Nephron (organoid): ENCODE results near the gene MAML2.

Experiments used
- H3K27ac Mint-ChIP-seq, 3 experiments: 2 replicates each; pipeline ENCODE4 v1.8.0; 2020; ENCODE audit warnings: mixed read lengths in 3 of 3, mild to moderate bottlenecking in 2 of 3, moderate library complexity in 1 of 3
- H3K27me3 Mint-ChIP-seq: 2 replicates; pipeline ENCODE4 v1.8.0; 2021; ENCODE audit warnings: low read depth, mild to moderate bottlenecking, moderate library complexity, mixed read lengths
- H3K36me3 Mint-ChIP-seq: 2 replicates; pipeline ENCODE4 v1.8.0; 2020; ENCODE audit warnings: low read depth, mixed read lengths
- H3K4me1 Mint-ChIP-seq: 2 replicates; pipeline ENCODE4 v1.8.0; 2020; ENCODE audit warnings: mixed read lengths
- H3K4me3 Mint-ChIP-seq, 3 experiments: 2 replicates each; pipeline ENCODE4 v1.8.0; 2020; ENCODE audit warnings: mild to moderate bottlenecking in 3 of 3, mixed read lengths in 3 of 3, moderate library complexity in 2 of 3
- H3K9me3 Mint-ChIP-seq: 2 replicates; pipeline ENCODE4 v1.8.0; 2020; ENCODE audit warnings: mixed read lengths
- CTCF ChIP-seq, 3 experiments: fragments of 200-600 bp; sonication (generic); IDR thresholded peaks; one replicate each; pipeline ENCODE4 v1.5.0; 2021; ENCODE audit warnings: antibody characterized with exemption in 3 of 3; ENCODE audit not compliant: unreplicated experiment in 3 of 3

The MAML2 gene

GRCh38 chr11:96037405-96037949, 305.5 kb downstream of the MAML2 start:
- Mint-ChIP-seq H3K4me3 (no peak overlapping the region), H3K9me3 (no peaks in the 10 kb centered on the region), H3K27ac (peak overlapping the region; percentile 3 to 80 (median 6)), H3K4me1 (peaks cover 54% of the 10 kb centered on the region), H3K36me3 (peaks cover 15% of the 10 kb centered on the region), H3K27me3 (no peaks in the 10 kb centered on the region)
- TF ChIP-seq CTCF (IDR thresholded peaks at IDR 0.05; ENCODE audit: unreplicated experiment in 3 of 3): no peak

GRCh38 chr11:96036863-96037262, 306.1 kb downstream of the MAML2 start:
- no peaks in the 10 kb centered on the region for H3K27me3 Mint-ChIP-seq
- no peak overlapping the region for H3K4me3 Mint-ChIP-seq
- no peaks in the 10 kb centered on the region for H3K9me3 Mint-ChIP-seq
- peak overlapping the region in 2 of 3 experiments; percentile 3 to 80 for H3K27ac Mint-ChIP-seq
- H3K36me3 Mint-ChIP-seq: peaks cover 11% of the 10 kb centered on the region
- peaks cover 54% of the 10 kb centered on the region for H3K4me1 Mint-ChIP-seq
- no peak for TF ChIP-seq CTCF (IDR thresholded peaks at IDR 0.05; ENCODE audit: unreplicated experiment in 3 of 3)

GRCh38 chr11:96035740-96036078, 307.3 kb downstream of the MAML2 start:
- Mint-ChIP-seq H3K4me3 (no peak overlapping the region), H3K27ac (peak overlapping the region in 2 of 3 experiments; percentile 6 to 80), H3K36me3 (peaks cover 11% of the 10 kb centered on the region), H3K9me3 (no peaks in the 10 kb centered on the region), H3K27me3 (no peaks in the 10 kb centered on the region), H3K4me1 (peaks cover 54% of the 10 kb centered on the region)
- no peak for TF ChIP-seq CTCF (IDR thresholded peaks at IDR 0.05; ENCODE audit: unreplicated experiment in 3 of 3)

GRCh38 chr11:96035031-96035739, 307.8 kb downstream of the MAML2 start:
- Mint-ChIP-seq H3K36me3 (peaks cover 11% of the 10 kb centered on the region), H3K4me1 (peaks cover 54% of the 10 kb centered on the region), H3K9me3 (no peaks in the 10 kb centered on the region), H3K4me3 (no peak overlapping the region), H3K27ac (peak overlapping the region in 2 of 3 experiments; percentile 6 to 80), H3K27me3 (no peaks in the 10 kb centered on the region)
- TF ChIP-seq CTCF (IDR thresholded peaks at IDR 0.05; ENCODE audit: unreplicated experiment in 3 of 3): no peak

GRCh38 chr11:96033599-96033998, 309.4 kb downstream of the MAML2 start:
- H3K27me3 Mint-ChIP-seq: no peaks in the 10 kb centered on the region
- peak overlapping the region; percentile 17 to 80 (median 26) for H3K27ac Mint-ChIP-seq
- no peak for TF ChIP-seq CTCF (IDR thresholded peaks at IDR 0.05; ENCODE audit: unreplicated experiment in 3 of 3)
- peaks cover 11% of the 10 kb centered on the region for H3K36me3 Mint-ChIP-seq
- peaks cover 52% of the 10 kb centered on the region for H3K4me1 Mint-ChIP-seq
- H3K4me3 Mint-ChIP-seq: no peak overlapping the region
- no peaks in the 10 kb centered on the region for H3K9me3 Mint-ChIP-seq

- Mint-ChIP-seq H3K4me3 (no peak overlapping the region), H3K36me3 (peaks cover 11% of the 10 kb centered on the region), H3K27me3 (no peaks in the 10 kb centered on the region), H3K27ac (peak overlapping the region; percentile 17 to 80 (median 26)), H3K4me1 (peaks cover 48% of the 10 kb centered on the region), H3K9me3 (no peaks in the 10 kb centered on the region)
- no peak for TF ChIP-seq CTCF (IDR thresholded peaks at IDR 0.05; ENCODE audit: unreplicated experiment in 3 of 3)
These were observed 309.9 kb downstream of the MAML2 start for GRCh38 chr11:96033095-96033494.
